Keratinocyte (primary cell): ENCODE results near the gene MAN1C1. TPM values are rescaled to one million over a fixed set of nuclear protein-coding genes. Genes with fewer than 3 reads are reported as not detected.

Source experiments
- DNase-seq: peaks from one replicate; pipeline ENCODE4 v3.0.0-alpha.2; 2011; ENCODE audit warnings: low read depth, missing footprints, low spot score
- FAIRE-seq: peaks from 2 replicates; lab custom pipeline; 2011; peaks lifted over from hg19 to GRCh38; lab: Jason Lieb, UNC
- H2AFZ ChIP-seq: 2 replicates; pipeline ENCODE4 v1.6.0; 2012; ENCODE audit warnings: low read length, control low read depth, inconsistent platforms; ENCODE audit not compliant: control insufficient read depth
- H3K27ac ChIP-seq: 2 replicates; pipeline ENCODE4 v1.5.1; 2011; ENCODE audit warnings: low read length; ENCODE audit not compliant: control insufficient read depth, insufficient read depth
- H3K27me3 ChIP-seq: 3 replicates; pipeline ENCODE4 v1.6.0; 2011; ENCODE audit warnings: low read length; ENCODE audit not compliant: control insufficient read depth, insufficient read depth; ENCODE audit errors: extremely low read depth
- H3K36me3 ChIP-seq, 2 experiments: 2 replicates in 1 of 2; 3 replicates in 1 of 2; pipeline ENCODE4 v1.5.1; 2011; ENCODE audit warnings: low read length in 2 of 2, mild to moderate bottlenecking in 1 of 2; ENCODE audit not compliant: control insufficient read depth in 2 of 2, insufficient read depth in 2 of 2; ENCODE audit errors: extremely low read depth in 1 of 2
- H3K4me1 ChIP-seq: 3 replicates; pipeline ENCODE4 v1.5.1; 2011; ENCODE audit warnings: low read length; ENCODE audit not compliant: control insufficient read depth, insufficient read depth; ENCODE audit errors: extremely low read depth
- H3K4me2 ChIP-seq: 3 replicates; pipeline ENCODE4 v1.6.0; 2011; ENCODE audit warnings: low read depth, low read length; ENCODE audit not compliant: control insufficient read depth, insufficient read depth; ENCODE audit errors: extremely low read depth
- H3K4me3 ChIP-seq, 3 experiments: fragments of 200-600 bp in 1 of 3; sonication (generic) in 1 of 3; 2 replicates in 2 of 3; 3 replicates in 1 of 3; pipeline ENCODE4 v1.5.1; 2011 to 2016; ENCODE audit warnings: low read length in 3 of 3, mild to moderate bottlenecking in 3 of 3, control low read depth in 2 of 3, inconsistent platforms in 1 of 3, low read depth in 1 of 3, mixed read lengths in 1 of 3, mixed run types in 1 of 3, moderate library complexity in 1 of 3; ENCODE audit not compliant: control insufficient read depth in 2 of 3, insufficient read depth in 2 of 3; ENCODE audit errors: extremely low read depth in 1 of 3
- H3K79me2 ChIP-seq: 2 replicates; pipeline ENCODE4 v1.6.0; 2012; ENCODE audit warnings: low read length; ENCODE audit not compliant: control insufficient read depth, insufficient read depth
- H3K9ac ChIP-seq: 3 replicates; pipeline ENCODE4 v1.6.0; 2011; ENCODE audit warnings: low read length; ENCODE audit not compliant: control insufficient read depth, insufficient read depth; ENCODE audit errors: extremely low read depth
- H3K9me1 ChIP-seq: 3 replicates; pipeline ENCODE4 v1.6.0; 2011; ENCODE audit warnings: low read length; ENCODE audit not compliant: control insufficient read depth, insufficient read depth; ENCODE audit errors: extremely low read depth
- H3K9me3 ChIP-seq: 2 replicates; pipeline ENCODE4 v1.5.1; 2012; ENCODE audit warnings: low read depth, low read length; ENCODE audit not compliant: control insufficient read depth
- H4K20me1 ChIP-seq: 3 replicates; pipeline ENCODE4 v1.6.0; 2011; ENCODE audit warnings: low read length; ENCODE audit not compliant: control insufficient read depth, insufficient read depth; ENCODE audit errors: extremely low read depth
- EZH2 ChIP-seq: IDR thresholded peaks from one replicate; pipeline ENCODE4 v1.6.1; 2012; ENCODE audit warnings: inconsistent platforms, mild to moderate bottlenecking, low read length, moderate library complexity
- dilution Hi-C: fragments of 300-500 bp; cut with MboI; formaldehyde crosslinking; loops from one replicate; pipeline ENCODE4 v1.7.0; 2020; ENCODE audit warnings: low sequenced_read_pairs; ENCODE audit not compliant: extremely low pct_ligation_motif_present
- polyA plus RNA-seq, 5 experiments: library from polyadenylated mRNA; depleted of rRNA in 3 of 5; stranded (reverse) in 3 of 5; stranded (forward) in 1 of 5; unstranded in 1 of 5; fragments of >200 nt; gene quantifications; 1 replicate in 1 of 5; 2 replicates in 3 of 5; 3 replicates in 1 of 5; pipeline versions ENCODE4 v1.2.1 to v1.2.3, GENCODE V29; 2011 to 2012; ENCODE audit warnings: missing spikeins in 2 of 5, low read depth in 1 of 5, low replicate concordance in 1 of 5
- TF ChIP-seq, protein P1 (sequence below), 3 experiments: IDR thresholded peaks in 1 of 3; conservative IDR thresholded peaks in 1 of 3; optimal IDR thresholded peaks in 1 of 3; 2 replicates in 2 of 3; 3 replicates in 1 of 3; pipeline versions ENCODE3 to v1.5.1; 2011; ENCODE audit warnings: low read length in 3 of 3, mild to moderate bottlenecking in 3 of 3, moderate library complexity in 2 of 3, control low read depth in 1 of 3, inconsistent platforms in 1 of 3; ENCODE audit not compliant: insufficient read depth in 2 of 3; ENCODE audit errors: extremely low read depth in 1 of 3

Gene MAN1C1
- polyA plus RNA-seq, 1 donor (not counting 4 experiments of a cell fraction or from before 2014, with no cell fraction given), result 0.07 TPM

GRCh38 chr1:25787760-25788166, 171.2 kb downstream of the MAN1C1 start:
- Histone ChIP-seq H4K20me1 (peaks cover 2% of the 10 kb centered on the region), H3K9ac (no peak overlapping the region), H3K27ac (no peak overlapping the region), H3K9me1 (no peaks in the 10 kb centered on the region), H2AFZ (no peak overlapping the region), H3K79me2 (no peaks in the 10 kb centered on the region), H3K9me3 (no peaks in the 10 kb centered on the region), H3K4me3 (no peak overlapping the region), H3K4me2 (no peak overlapping the region), H3K4me1 (no peaks in the 10 kb centered on the region), H3K36me3 (no peaks in the 10 kb centered on the region), H3K27me3 (peaks cover 9% of the 10 kb centered on the region)
- dilution Hi-C loops, result no loop called here
- TF ChIP-seq, protein P1, sequence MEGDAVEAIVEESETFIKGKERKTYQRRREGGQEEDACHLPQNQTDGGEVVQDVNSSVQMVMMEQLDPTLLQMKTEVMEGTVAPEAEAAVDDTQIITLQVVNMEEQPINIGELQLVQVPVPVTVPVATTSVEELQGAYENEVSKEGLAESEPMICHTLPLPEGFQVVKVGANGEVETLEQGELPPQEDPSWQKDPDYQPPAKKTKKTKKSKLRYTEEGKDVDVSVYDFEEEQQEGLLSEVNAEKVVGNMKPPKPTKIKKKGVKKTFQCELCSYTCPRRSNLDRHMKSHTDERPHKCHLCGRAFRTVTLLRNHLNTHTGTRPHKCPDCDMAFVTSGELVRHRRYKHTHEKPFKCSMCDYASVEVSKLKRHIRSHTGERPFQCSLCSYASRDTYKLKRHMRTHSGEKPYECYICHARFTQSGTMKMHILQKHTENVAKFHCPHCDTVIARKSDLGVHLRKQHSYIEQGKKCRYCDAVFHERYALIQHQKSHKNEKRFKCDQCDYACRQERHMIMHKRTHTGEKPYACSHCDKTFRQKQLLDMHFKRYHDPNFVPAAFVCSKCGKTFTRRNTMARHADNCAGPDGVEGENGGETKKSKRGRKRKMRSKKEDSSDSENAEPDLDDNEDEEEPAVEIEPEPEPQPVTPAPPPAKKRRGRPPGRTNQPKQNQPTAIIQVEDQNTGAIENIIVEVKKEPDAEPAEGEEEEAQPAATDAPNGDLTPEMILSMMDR (optimal IDR thresholded peaks at IDR 0.05 in 1 of 3, IDR thresholded peaks at IDR 0.05 in 1 of 3, conservative IDR thresholded peaks at IDR 0.05 in 1 of 3; ENCODE audit: extremely low read depth in 1 of 3, insufficient read depth in 2 of 3, low read length in 3 of 3), result no peak
- TF ChIP-seq EZH2, result no peak
- FAIRE-seq (no peak), DNase-seq (no peak)

- DNase-seq, result no peak
- dilution Hi-C loops, result no loop called here
- no peaks in the 10 kb centered on the region for H3K36me3 ChIP-seq
- no peak overlapping the region for H2AFZ ChIP-seq
- no peaks in the 10 kb centered on the region for H3K4me1 ChIP-seq
- no peak for FAIRE-seq
- H3K4me2 ChIP-seq, result no peak overlapping the region
- H3K4me3 ChIP-seq, result no peak overlapping the region
- no peak overlapping the region for H3K9ac ChIP-seq
- no peak overlapping the region for H3K27ac ChIP-seq
- no peaks in the 10 kb centered on the region for H3K79me2 ChIP-seq
- peaks cover 9% of the 10 kb centered on the region for H3K27me3 ChIP-seq
- H3K9me1 ChIP-seq, result no peaks in the 10 kb centered on the region
- H3K9me3 ChIP-seq, result no peaks in the 10 kb centered on the region
- H4K20me1 ChIP-seq, result peaks cover 2% of the 10 kb centered on the region
- TF ChIP-seq EZH2, result no peak
- TF ChIP-seq, protein P1 (optimal IDR thresholded peaks at IDR 0.05 in 1 of 3, IDR thresholded peaks at IDR 0.05 in 1 of 3, conservative IDR thresholded peaks at IDR 0.05 in 1 of 3; ENCODE audit: extremely low read depth in 1 of 3, insufficient read depth in 2 of 3, low read length in 3 of 3), result no peak
These were observed 173.9 kb downstream of the MAN1C1 start for GRCh38 chr1:25790472-25790871.
